T-helper 2 cell treated with Interferon-gamma antibody and Interleukin-4, amounts not matched to agents 5 μg/mL and 100 μg/mL, for 36 hours (primary cell): ENCODE data around the gene CHD1L.
"Not testable (repeated sequence)": the region's sequence is repeated elsewhere in the genome, so short reads cannot be mapped to it uniquely, and the experiment has no call there.

Experiments used
- DNase-seq: peaks from one replicate; pipeline ENCODE4 v3.0.0; 2021; ENCODE audit warnings: low spot score
- H3K27ac Mint-ChIP-seq: one replicate; pipeline ENCODE4 v1.8.0; 2021; ENCODE audit warnings: mild to moderate bottlenecking, mixed read lengths
- H3K27me3 Mint-ChIP-seq: one replicate; pipeline ENCODE4 v1.8.0; 2021; ENCODE audit warnings: low read depth, mixed read lengths
- H3K36me3 Mint-ChIP-seq: one replicate; pipeline ENCODE4 v1.8.0; 2021; ENCODE audit warnings: low read depth, mixed read lengths
- H3K4me1 Mint-ChIP-seq: one replicate; pipeline ENCODE4 v1.8.0; 2021; ENCODE audit warnings: low read depth, mixed read lengths
- H3K4me3 Mint-ChIP-seq: one replicate; pipeline ENCODE4 v1.8.0; 2022; ENCODE audit warnings: mild to moderate bottlenecking, moderate library complexity, mixed read lengths
- H3K9me3 Mint-ChIP-seq: one replicate; pipeline ENCODE4 v1.8.0; 2021; ENCODE audit warnings: mixed read lengths

The CHD1L gene

DNA sequence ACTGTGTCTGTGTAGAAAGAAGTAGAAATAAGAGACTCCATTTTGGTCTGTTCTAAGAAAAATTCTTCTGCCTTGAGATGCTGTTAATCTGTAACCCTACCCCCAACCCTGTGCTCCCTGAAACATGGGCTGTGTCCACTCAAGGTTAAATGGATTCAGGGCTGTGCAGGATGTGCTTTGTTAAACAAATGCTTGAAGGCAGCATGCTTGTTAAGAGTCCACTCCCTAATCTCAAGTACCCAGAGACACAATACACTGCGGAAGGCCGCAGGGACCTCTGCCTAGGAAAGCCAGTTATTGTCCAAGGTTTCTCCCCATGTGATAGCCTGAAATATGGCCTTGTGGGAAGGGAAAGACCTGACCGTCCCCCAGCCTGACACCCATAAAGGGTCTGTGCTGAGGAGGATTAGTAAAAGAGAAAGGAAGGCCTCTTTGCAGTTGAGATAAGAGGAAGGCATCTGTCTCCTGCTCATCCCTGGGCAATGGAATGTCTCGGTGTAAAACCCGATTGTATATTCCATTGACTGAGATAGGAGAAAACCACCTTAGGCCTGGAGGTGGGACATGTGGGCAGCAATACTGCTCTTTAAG is 2.3 kb upstream of the CHD1L start:
- not testable (repeated sequence) for H3K27ac Mint-ChIP-seq, DNase-seq, H3K4me3 Mint-ChIP-seq, H3K9me3 Mint-ChIP-seq, H3K27me3 Mint-ChIP-seq, H3K36me3 Mint-ChIP-seq
- H3K4me1 Mint-ChIP-seq: peaks cover 16% of the 10 kb centered on the region

DNA sequence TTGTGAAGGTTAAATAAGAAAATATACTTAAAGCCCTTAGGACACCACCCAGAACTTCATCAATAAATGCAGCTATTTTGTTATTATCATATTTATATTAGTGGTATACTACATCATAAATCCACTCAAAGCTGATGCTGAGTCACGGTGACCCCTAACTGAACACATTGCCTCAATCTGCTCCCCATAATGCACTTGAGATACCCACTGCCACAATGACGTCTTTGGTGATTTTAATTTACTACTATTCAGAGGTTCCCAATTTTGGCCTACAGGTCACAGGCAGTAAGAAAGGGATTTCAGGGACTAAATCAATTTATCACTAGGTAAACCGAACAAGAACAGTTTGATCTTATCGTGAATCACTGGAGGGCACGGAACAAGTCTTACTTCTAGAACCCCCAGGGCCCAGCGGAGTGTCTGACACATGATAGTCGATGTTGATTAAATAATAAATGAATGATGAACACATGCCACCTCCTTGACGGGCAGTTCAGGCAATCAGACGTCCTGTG is 493 bp upstream of the CHD1L start:
- peak overlapping the region; percentile 80 for H3K4me3 Mint-ChIP-seq
- peak overlapping the region; percentile 84 for H3K27ac Mint-ChIP-seq
- peaks cover 29% of the 10 kb centered on the region for H3K4me1 Mint-ChIP-seq
- no peak for DNase-seq
- no peaks in the 10 kb centered on the region for H3K9me3 Mint-ChIP-seq
- H3K27me3 Mint-ChIP-seq: peaks cover 4% of the 10 kb centered on the region
- H3K36me3 Mint-ChIP-seq: peaks cover 13% of the 10 kb centered on the region

DNA sequence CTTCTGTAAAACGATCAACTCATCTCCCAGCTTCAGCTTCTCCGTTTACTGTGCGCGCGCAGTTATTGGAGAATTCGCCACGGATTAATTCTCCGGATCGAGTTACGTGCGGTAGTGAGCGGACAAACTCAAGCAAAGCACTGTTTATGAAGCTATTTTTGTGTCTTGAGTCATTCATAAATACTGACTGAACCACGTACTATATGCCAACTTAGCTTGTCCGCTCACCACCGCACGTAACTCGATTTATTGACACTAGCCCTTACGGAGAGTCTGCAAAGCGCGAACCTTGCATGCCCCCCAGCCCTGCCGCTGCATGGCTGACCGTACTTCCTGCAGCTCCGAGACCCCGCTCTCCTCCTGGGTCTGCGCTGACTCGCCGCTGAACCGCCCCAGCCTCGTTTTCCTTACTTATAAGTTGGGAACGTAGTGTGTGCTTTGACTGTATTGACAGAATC is 773 bp downstream of the CHD1L start:
- DNase-seq: no peak
- H3K9me3 Mint-ChIP-seq: no peaks in the 10 kb centered on the region
- peak overlapping the region; percentile 83 for H3K27ac Mint-ChIP-seq
- H3K4me1 Mint-ChIP-seq: peaks cover 39% of the 10 kb centered on the region
- H3K4me3 Mint-ChIP-seq: peak overlapping the region; percentile 90
- H3K27me3 Mint-ChIP-seq: peaks cover 4% of the 10 kb centered on the region
- H3K36me3 Mint-ChIP-seq: peaks cover 14% of the 10 kb centered on the region

DNA sequence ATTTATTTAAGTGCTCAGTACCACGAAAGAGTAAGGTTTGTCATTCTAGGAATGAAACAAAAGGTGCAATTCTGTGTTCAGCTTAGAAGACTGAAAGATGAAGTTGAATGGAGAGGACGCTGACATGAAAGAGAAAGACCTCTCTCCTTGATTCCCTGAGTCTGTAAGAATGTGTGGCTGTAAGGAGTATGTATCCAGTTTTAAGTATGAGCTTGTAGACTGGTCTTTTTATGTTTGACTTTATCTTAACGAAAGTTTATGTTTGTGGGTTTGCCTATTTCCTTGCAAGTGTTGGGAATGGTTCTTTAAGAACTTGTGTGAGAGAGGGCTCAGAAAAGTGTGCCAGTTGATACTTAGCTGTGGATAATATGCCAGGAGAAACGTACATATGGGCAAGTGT is 1.4 kb downstream of the CHD1L start:
- H3K4me1 Mint-ChIP-seq: peaks cover 43% of the 10 kb centered on the region
- no peak for DNase-seq
- no peaks in the 10 kb centered on the region for H3K9me3 Mint-ChIP-seq
- H3K27me3 Mint-ChIP-seq: peaks cover 4% of the 10 kb centered on the region
- H3K36me3 Mint-ChIP-seq: peaks cover 14% of the 10 kb centered on the region
- peak overlapping the region; percentile 90 for H3K4me3 Mint-ChIP-seq
- peak overlapping the region; percentile 83 for H3K27ac Mint-ChIP-seq

DNA sequence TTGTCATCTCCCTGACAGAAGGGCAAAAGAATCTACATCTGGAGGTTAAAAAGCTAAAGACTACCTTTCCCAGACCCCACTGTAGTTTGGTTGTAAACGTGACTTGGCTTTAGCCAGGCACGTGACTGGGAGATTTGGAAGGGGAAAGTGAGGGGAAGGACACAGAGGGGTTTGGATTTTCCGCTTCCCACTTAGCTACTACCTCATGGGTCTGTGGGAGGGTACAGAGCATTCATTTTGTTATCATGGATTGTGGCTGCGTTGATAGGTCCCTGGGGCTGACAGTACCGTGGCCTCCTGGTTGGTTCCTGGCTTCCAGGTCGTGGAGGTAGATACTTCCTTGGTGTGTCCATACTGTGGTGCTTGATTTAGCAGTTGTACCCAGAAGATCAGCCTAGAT is 2.6 kb downstream of the CHD1L start:
- peaks cover 16% of the 10 kb centered on the region for H3K36me3 Mint-ChIP-seq
- H3K4me1 Mint-ChIP-seq: peaks cover 48% of the 10 kb centered on the region
- H3K27me3 Mint-ChIP-seq: no peaks in the 10 kb centered on the region
- no peaks in the 10 kb centered on the region for H3K9me3 Mint-ChIP-seq
- DNase-seq: no peak
- H3K27ac Mint-ChIP-seq: no peak overlapping the region
- H3K4me3 Mint-ChIP-seq: peak overlapping the region; percentile 17

DNA sequence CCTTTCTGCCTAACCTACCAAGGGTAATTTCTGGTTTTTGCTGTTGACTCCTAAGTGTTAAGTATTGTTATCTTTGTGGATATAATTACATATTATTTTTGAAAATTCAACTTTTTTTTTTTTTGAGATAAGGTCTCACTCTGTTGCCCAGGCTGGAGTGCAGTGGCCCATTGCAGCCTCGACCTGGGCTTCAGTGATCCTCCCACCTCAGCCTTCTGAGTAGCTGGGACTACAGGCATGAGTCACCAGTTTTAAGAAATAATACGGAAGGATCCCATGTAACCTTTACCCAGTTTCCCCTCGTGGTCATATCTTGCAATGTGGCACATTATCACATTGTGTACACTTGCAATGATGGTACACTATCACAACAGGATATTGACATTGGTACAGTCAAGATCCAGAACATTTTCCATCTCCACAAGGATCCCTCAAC is 3.1 kb downstream of the CHD1L start:
- Mint-ChIP-seq H3K9me3 (no peaks in the 10 kb centered on the region), H3K4me1 (peaks cover 52% of the 10 kb centered on the region), H3K4me3 (peak overlapping the region; percentile 12), H3K27ac (peak overlapping the region; percentile 1), H3K36me3 (peaks cover 16% of the 10 kb centered on the region), H3K27me3 (no peaks in the 10 kb centered on the region)
- no peak for DNase-seq

DNA sequence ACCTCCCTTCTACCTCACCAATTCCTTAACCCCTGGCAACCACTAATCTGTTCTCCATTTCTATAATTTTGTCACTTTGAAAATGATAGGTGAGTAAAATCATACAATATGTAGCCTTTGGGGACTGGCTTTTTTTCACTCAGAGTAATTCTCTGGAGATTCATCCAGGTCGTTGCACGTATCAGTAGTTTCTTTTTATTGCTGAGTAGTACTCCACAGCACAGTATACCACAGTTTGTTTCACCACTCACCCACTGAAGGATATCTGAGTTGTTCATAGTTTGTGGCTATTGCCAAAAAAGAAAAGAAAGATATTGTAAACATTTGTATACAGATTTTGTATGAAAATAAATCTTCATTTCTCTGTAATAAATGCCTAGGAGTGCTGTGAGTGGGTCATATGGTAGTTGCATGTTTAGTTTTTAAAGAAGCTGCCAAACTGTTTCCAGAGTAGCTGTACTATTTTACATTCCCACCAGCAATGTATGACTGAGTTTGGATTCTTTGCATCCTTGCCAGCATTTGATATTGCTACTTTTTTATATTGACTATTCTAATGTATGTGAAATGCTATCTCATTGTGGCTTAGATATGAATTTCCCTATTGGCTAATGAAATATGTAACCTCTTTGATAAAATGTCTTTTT is 3.7 kb downstream of the CHD1L start:
- peak overlapping the region; percentile 12 for H3K4me3 Mint-ChIP-seq
- H3K27me3 Mint-ChIP-seq: no peaks in the 10 kb centered on the region
- H3K27ac Mint-ChIP-seq: peak overlapping the region; percentile 1
- peaks cover 52% of the 10 kb centered on the region for H3K4me1 Mint-ChIP-seq
- peaks cover 16% of the 10 kb centered on the region for H3K36me3 Mint-ChIP-seq
- H3K9me3 Mint-ChIP-seq: no peaks in the 10 kb centered on the region
- no peak for DNase-seq

DNA sequence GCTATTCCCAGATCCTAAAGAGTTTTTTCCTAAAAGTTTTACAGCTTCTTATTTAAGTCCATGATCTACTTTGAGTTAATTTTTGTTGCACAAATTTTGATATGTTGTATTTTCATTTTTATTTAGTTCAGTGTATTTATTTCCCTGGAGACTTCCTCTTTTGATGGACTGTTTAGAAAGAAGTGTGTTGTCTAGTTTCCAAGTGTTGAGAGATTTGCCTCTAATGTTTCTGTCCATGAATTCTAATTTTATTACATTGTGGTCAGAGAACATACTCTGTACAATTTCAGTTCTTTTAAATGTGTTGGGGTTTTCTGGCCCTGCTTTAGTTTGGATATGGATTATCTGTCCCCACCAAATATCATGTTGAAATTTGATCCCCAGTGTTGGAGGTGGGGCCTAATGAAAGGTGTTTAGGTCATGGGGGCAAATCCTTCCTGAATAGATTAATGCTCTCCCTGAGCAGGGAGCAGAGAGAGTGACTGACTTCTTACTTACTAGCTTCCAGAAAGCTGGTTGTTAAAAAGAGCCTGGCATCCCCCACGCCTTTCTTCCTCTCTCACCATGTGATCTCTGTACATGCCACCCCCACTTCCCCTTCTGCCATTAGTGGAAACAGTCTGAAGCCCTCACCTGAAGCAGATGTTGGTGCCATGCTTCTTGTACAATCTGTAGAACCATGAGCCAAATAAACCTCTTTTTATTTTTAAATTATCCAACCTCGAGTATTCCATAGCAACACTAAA is 4.6 kb downstream of the CHD1L start:
- DNase-seq: no peak
- no peaks in the 10 kb centered on the region for H3K9me3 Mint-ChIP-seq
- peaks cover 16% of the 10 kb centered on the region for H3K36me3 Mint-ChIP-seq
- no peak overlapping the region for H3K4me3 Mint-ChIP-seq
- peaks cover 50% of the 10 kb centered on the region for H3K4me1 Mint-ChIP-seq
- H3K27ac Mint-ChIP-seq: no peak overlapping the region
- no peaks in the 10 kb centered on the region for H3K27me3 Mint-ChIP-seq

DNA sequence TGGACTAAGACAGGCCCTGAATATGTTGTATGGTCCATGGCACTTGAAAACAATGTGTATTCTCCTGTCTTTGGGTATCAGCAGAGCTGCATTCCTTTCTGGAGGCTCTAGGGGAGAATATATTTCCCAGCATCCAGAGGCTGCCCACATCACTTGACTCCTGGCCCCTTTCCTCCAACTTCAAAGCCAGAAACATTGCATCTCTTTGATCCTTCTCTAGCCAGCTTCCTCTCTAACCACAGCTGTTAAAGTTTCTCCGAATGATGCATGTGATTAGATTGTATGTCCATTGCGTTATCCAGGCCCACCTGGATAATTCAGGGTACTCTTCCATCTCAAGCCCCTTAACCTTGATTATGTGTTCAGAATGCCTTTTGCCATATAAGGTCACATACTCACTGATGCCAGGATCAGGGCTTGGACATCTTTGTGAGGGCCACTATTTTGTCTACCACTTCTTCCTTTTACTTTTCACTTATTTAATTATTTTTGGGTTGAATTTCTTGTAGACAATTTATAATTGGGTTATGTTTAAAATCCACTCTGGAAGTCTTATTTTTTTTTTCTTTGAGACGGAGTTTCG is 5.3 kb downstream of the CHD1L start:
- H3K36me3 Mint-ChIP-seq: peaks cover 16% of the 10 kb centered on the region
- H3K4me1 Mint-ChIP-seq: peaks cover 48% of the 10 kb centered on the region
- no peak for DNase-seq
- no peak overlapping the region for H3K4me3 Mint-ChIP-seq
- no peak overlapping the region for H3K27ac Mint-ChIP-seq
- no peaks in the 10 kb centered on the region for H3K9me3 Mint-ChIP-seq
- H3K27me3 Mint-ChIP-seq: no peaks in the 10 kb centered on the region

DNA sequence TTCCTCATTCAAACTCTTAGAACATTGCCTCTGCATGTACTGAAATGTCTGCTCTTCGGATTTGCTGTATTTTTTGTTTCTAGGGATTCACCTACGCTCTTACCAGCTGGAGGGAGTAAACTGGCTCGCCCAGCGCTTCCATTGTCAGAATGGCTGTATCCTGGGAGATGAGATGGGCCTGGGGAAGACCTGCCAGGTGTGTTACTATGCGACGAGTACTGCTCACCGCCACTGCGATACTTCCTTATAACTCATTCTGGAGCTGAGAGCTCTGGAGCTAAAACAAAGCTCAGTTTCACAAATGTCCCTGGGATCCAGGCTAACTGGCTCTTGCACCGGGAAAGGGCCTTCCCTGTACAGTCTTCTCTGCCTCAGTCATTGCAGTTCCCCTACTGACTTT is 10.1 kb downstream of the CHD1L start:
- H3K4me1 Mint-ChIP-seq: peaks cover 20% of the 10 kb centered on the region
- H3K27ac Mint-ChIP-seq: no peak overlapping the region
- H3K9me3 Mint-ChIP-seq: no peaks in the 10 kb centered on the region
- no peak overlapping the region for H3K4me3 Mint-ChIP-seq
- DNase-seq: no peak
- no peaks in the 10 kb centered on the region for H3K27me3 Mint-ChIP-seq
- peaks cover 26% of the 10 kb centered on the region for H3K36me3 Mint-ChIP-seq

DNA sequence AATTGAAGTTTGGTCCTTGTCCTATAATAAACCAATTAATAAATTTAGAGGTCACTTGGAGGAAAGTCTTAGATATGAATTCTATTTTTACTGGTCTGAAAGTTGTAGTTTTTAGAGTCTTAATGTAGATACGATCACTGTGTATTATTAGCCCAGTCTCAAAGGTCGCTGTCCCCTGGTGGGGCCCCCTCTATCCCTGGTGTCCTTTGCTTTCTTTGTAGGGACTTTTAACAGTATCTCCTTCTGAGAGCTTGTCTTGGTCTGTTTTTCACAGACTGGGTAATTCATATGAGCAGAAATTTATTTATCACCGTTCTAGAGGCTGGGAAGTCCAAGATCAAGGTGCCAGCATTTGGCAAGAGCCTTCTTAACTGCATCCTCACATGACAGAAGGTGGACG is 18.5 kb downstream of the CHD1L start:
- Mint-ChIP-seq H3K4me1 (peaks cover 6% of the 10 kb centered on the region), H3K9me3 (no peaks in the 10 kb centered on the region), H3K4me3 (no peak overlapping the region), H3K27me3 (no peaks in the 10 kb centered on the region), H3K27ac (no peak overlapping the region), H3K36me3 (peaks cover 39% of the 10 kb centered on the region)
- DNase-seq: no peak

DNA sequence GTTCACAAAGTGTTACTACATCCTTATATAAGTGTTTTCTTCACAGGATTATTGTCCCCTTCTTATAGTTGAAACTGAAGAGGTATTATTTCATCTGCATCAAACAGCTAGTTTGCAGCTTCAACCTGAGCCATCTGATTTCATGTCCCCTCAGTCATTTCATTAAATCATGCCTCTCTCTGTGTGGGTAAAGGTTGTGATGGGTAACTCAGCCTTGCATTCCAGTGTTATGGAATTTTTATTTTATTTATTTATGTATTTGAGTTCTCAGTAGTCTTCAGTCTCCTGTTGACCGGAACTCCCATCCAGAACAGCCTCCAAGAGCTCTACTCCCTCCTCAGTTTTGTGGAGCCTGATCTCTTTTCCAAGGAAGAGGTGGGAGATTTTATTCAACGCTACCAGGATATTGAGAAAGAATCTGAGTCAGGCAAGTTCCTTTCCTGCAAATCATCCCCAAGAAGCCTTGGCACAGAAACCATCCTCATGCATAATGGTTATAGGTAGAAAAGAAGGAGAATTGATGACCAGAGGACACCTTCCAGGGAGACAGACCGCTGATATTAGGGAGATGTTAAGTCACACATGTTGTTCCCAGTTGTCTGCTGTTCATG is 21.8 kb downstream of the CHD1L start:
- H3K36me3 Mint-ChIP-seq: peaks cover 56% of the 10 kb centered on the region
- H3K27me3 Mint-ChIP-seq: no peaks in the 10 kb centered on the region
- DNase-seq: no peak
- no peak overlapping the region for H3K27ac Mint-ChIP-seq
- no peak overlapping the region for H3K4me3 Mint-ChIP-seq
- peaks cover 4% of the 10 kb centered on the region for H3K4me1 Mint-ChIP-seq
- H3K9me3 Mint-ChIP-seq: no peaks in the 10 kb centered on the region

DNA sequence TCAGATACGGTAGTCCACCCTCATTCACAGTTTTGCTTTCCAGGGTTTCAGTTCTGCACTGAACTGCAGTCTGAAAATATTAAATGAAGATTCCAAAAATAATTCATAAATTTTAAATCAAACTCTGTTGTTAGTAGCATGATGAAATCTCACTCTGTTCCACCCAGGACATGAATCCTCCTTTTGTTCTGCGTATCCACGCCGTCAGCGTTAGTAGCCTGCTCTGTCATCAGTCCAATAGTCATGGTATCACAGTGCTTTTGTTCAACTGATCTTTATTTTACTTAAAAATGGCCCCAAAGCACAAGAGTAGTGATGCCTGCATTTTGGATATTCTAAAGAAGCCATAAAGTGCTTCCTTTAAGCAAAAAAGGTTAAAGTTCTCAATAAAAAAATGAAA is 23.9 kb downstream of the CHD1L start:
- DNase-seq: no peak
- Mint-ChIP-seq H3K36me3 (peaks cover 49% of the 10 kb centered on the region), H3K27me3 (no peaks in the 10 kb centered on the region), H3K4me1 (peaks cover 2% of the 10 kb centered on the region), H3K4me3 (no peak overlapping the region), H3K9me3 (no peaks in the 10 kb centered on the region), H3K27ac (no peak overlapping the region)
